Endodermal cell (in vitro differentiated cells): ENCODE measurements around the gene EEFSEC. TPM values are rescaled to one million over a fixed set of nuclear protein-coding genes. Genes with fewer than 3 reads are reported as not detected.

Experiments used
- DNase-seq: peaks from one replicate; pipeline ENCODE4 v3.0.0-alpha.2; 2017
- H3K27ac ChIP-seq: 2 replicates; pipeline ENCODE4 v1.5.1; 2013; ENCODE audit warnings: mild to moderate bottlenecking, low read depth, low read length, moderate library complexity
- H3K27me3 ChIP-seq: 2 replicates; pipeline ENCODE4 v1.6.1; 2013; ENCODE audit warnings: mild to moderate bottlenecking, low read length, moderate library complexity; ENCODE audit not compliant: insufficient read depth, control insufficient read depth, poor library complexity, severe bottlenecking
- H3K36me3 ChIP-seq: 2 replicates; pipeline ENCODE4 v1.7.0; 2013; ENCODE audit warnings: mild to moderate bottlenecking, low read length, moderate library complexity; ENCODE audit not compliant: control insufficient read depth, insufficient read depth
- H3K4me1 ChIP-seq: one replicate; pipeline ENCODE4 v1.7.0; 2013; ENCODE audit warnings: low read length; ENCODE audit not compliant: control insufficient read depth, insufficient read depth
- H3K4me3 ChIP-seq: 2 replicates; pipeline ENCODE4 v1.5.1; 2013; ENCODE audit warnings: mild to moderate bottlenecking, low read length, moderate library complexity
- H3K9ac ChIP-seq: 2 replicates; pipeline ENCODE4 v1.6.1; 2013; ENCODE audit warnings: mild to moderate bottlenecking, low read length, moderate library complexity; ENCODE audit not compliant: poor library complexity, severe bottlenecking; ENCODE audit errors: extremely low read depth
- H3K9me3 ChIP-seq: 2 replicates; pipeline ENCODE4 v1.6.1; 2013; ENCODE audit warnings: mild to moderate bottlenecking, low read length, moderate library complexity; ENCODE audit not compliant: control insufficient read depth
- H3K27ac Mint-ChIP-seq: 2 replicates; pipeline ENCODE4 v1.8.0; 2020; ENCODE audit warnings: mixed read lengths
- H3K27me3 Mint-ChIP-seq: 2 replicates; pipeline ENCODE4 v1.8.0; 2021; ENCODE audit warnings: mild to moderate bottlenecking, mixed read lengths; ENCODE audit not compliant: insufficient read depth
- H3K36me3 Mint-ChIP-seq: 2 replicates; pipeline ENCODE4 v1.8.0; 2020; ENCODE audit warnings: low read depth, mixed read lengths
- H3K4me1 Mint-ChIP-seq: 2 replicates; pipeline ENCODE4 v1.8.0; 2020; ENCODE audit warnings: mixed read lengths
- H3K4me3 Mint-ChIP-seq: 2 replicates; pipeline ENCODE4 v1.8.0; 2020; ENCODE audit warnings: mild to moderate bottlenecking, moderate library complexity, mixed read lengths
- H3K9me3 Mint-ChIP-seq: 2 replicates; pipeline ENCODE4 v1.8.0; 2020; ENCODE audit warnings: mild to moderate bottlenecking, mixed read lengths
- CTCF ChIP-seq: fragments of 200-600 bp; sonication (generic); conservative IDR thresholded peaks from 2 replicates; pipeline ENCODE4 v1.5.0; 2021; ENCODE audit warnings: antibody characterized with exemption, mild to moderate bottlenecking
- WGBS, 2 experiments: methylation state at CpG; one replicate each; pipeline versions ENCODE4 v1.1.5 to v1.1.7; 2013; ENCODE audit warnings: missing lambda C conversion rate in 2 of 2, mixed read lengths in 1 of 2; ENCODE audit not compliant: insufficient coverage in 1 of 2, insufficient read length in 1 of 2; 5-methylcytosine and 5-hydroxymethylcytosine counted together
- total RNA-seq, 2 donors: library from RNA; stranded (reverse); fragmentation: NEBNext Ultra II Directional in 1 of 2; extraction: Animal tissue kit (Norgen Biotek cat#: 25700) in 1 of 2; gene quantifications; 2 replicates in 1 of 2; 3 replicates in 1 of 2; pipeline ENCODE4 v1.2.1, GENCODE V29; 2021

Gene EEFSEC
- total RNA-seq, 2 donors from 2014 or later = 11.9 to 15.8 TPM

GRCh38 chr3:128281056-128281455 is 127.8 kb downstream of the EEFSEC start:
- TF ChIP-seq CTCF = no peak
- Histone ChIP-seq H3K4me3 (no peak overlapping the region), H3K36me3 (no peaks in the 10 kb centered on the region), H3K27ac (peak overlapping the region; percentile 18), H3K9ac (no peak overlapping the region), H3K4me1 (peaks cover 33% of the 10 kb centered on the region), H3K9me3 (no peaks in the 10 kb centered on the region), H3K27me3 (no peaks in the 10 kb centered on the region)
- Mint-ChIP-seq H3K4me1 (peaks cover 58% of the 10 kb centered on the region), H3K27ac (peak overlapping the region; percentile 92), H3K36me3 (no peaks in the 10 kb centered on the region), H3K27me3 (peaks cover 18% of the 10 kb centered on the region), H3K4me3 (peak overlapping the region; percentile 39), H3K9me3 (no peaks in the 10 kb centered on the region)
- WGBS, 2 experiments = 0 to 17% methylated on average over 2 of the region's 2 CpGs
- DNase-seq = no peak

GRCh38 chr3:128281461-128282367 is 128.4 kb downstream of the EEFSEC start:
- Histone ChIP-seq H3K4me1 (peaks cover 33% of the 10 kb centered on the region), H3K4me3 (no peak overlapping the region), H3K27me3 (no peaks in the 10 kb centered on the region), H3K36me3 (no peaks in the 10 kb centered on the region), H3K9me3 (no peaks in the 10 kb centered on the region), H3K27ac (no peak overlapping the region), H3K9ac (no peak overlapping the region)
- no peaks in the 10 kb centered on the region for H3K9me3 Mint-ChIP-seq
- no peak for TF ChIP-seq CTCF
- peak; percentile 56 for DNase-seq
- H3K36me3 Mint-ChIP-seq = no peaks in the 10 kb centered on the region
- H3K4me3 Mint-ChIP-seq = no peak overlapping the region
- H3K4me1 Mint-ChIP-seq = peaks cover 51% of the 10 kb centered on the region
- peaks cover 18% of the 10 kb centered on the region for H3K27me3 Mint-ChIP-seq
- WGBS, 2 experiments = 79 to 83% methylated on average over 4 to 11 of the region's 11 CpGs
- H3K27ac Mint-ChIP-seq = no peak overlapping the region

- peaks cover 54% of the 10 kb centered on the region for H3K4me1 Mint-ChIP-seq
- TF ChIP-seq CTCF = no peak
- peak; percentile 68 for DNase-seq
- Histone ChIP-seq H3K27ac (no peak overlapping the region), H3K36me3 (no peaks in the 10 kb centered on the region), H3K4me1 (peaks cover 32% of the 10 kb centered on the region), H3K4me3 (no peak overlapping the region), H3K27me3 (no peaks in the 10 kb centered on the region), H3K9me3 (no peaks in the 10 kb centered on the region), H3K9ac (no peak overlapping the region)
- H3K36me3 Mint-ChIP-seq = no peaks in the 10 kb centered on the region
- H3K27ac Mint-ChIP-seq = no peak overlapping the region
- H3K9me3 Mint-ChIP-seq = no peaks in the 10 kb centered on the region
- WGBS, 2 experiments = 80 to 84% methylated on average over 14 to 16 of the region's 16 CpGs
- peaks cover 17% of the 10 kb centered on the region for H3K27me3 Mint-ChIP-seq
- H3K4me3 Mint-ChIP-seq = no peak overlapping the region
Measured at GRCh38 chr3:128282380-128283196, 129.3 kb downstream of the EEFSEC start.
